Heart left ventricle (tissue), 16 donors: Measurements from ENCODE around the gene RFNG. TPM values are rescaled to one million over a fixed set of nuclear protein-coding genes. Genes with fewer than 3 reads are reported as not detected.

Source experiments
- ATAC-seq, 4 donors: fragments of 200-7000 bp; cut with Tn5 transposase; one replicate each; pipeline ENCODE4 v1.9.1; 2020 to 2022; ENCODE audit warnings: moderate library complexity in 4 of 4, mild to moderate bottlenecking in 3 of 4, moderate number of reproducible peaks in 1 of 4
- DNase-seq, 5 donors: peaks; one replicate each; pipeline ENCODE4 v3.0.0-alpha.2; 2020
- H3K27ac ChIP-seq, 12 donors: fragments of 200-600 bp; sonication (generic) in 4 of 12; one replicate each; pipeline versions ENCODE4 v1.5.0 to v1.8.0; 2016 to 2022; ENCODE audit warnings: mild to moderate bottlenecking in 2 of 12
- H3K27me3 ChIP-seq, 9 donors: fragments of 200-600 bp; sonication (generic) in 2 of 9; one replicate each; pipeline versions ENCODE4 v1.5.1 to v1.8.0; 2016 to 2022; ENCODE audit warnings: mild to moderate bottlenecking in 3 of 9
- H3K36me3 ChIP-seq, 9 donors: fragments of 200-600 bp; sonication (generic) in 2 of 9; one replicate each; pipeline versions ENCODE4 v1.5.0 to v1.8.0; 2018 to 2022; ENCODE audit warnings: mild to moderate bottlenecking in 2 of 9
- H3K4me1 ChIP-seq, 12 donors: fragments of 200-600 bp; sonication (generic) in 4 of 12; one replicate each; pipeline versions ENCODE4 v1.5.0 to v1.8.0; 2016 to 2022; ENCODE audit warnings: mild to moderate bottlenecking in 3 of 12
- H3K4me3 ChIP-seq, 12 donors: fragments of 200-600 bp; sonication (generic) in 4 of 12; one replicate each; pipeline versions ENCODE4 v1.5.0 to v1.8.0; 2017 to 2022; ENCODE audit warnings: mild to moderate bottlenecking in 9 of 12, moderate library complexity in 4 of 12
- H3K9me3 ChIP-seq, 12 donors: fragments of 200-600 bp; sonication (generic) in 4 of 12; one replicate each; pipeline versions ENCODE4 v1.5.0 to v1.8.0; 2016 to 2022; ENCODE audit warnings: mild to moderate bottlenecking in 1 of 12
- POLR2A ChIP-seq, 2 donors: fragments of 450-650 bp; IDR thresholded peaks; one replicate each; pipeline ENCODE4 v1.6.1; 2017; ENCODE audit warnings: antibody characterized with exemption in 2 of 2, mild to moderate bottlenecking in 2 of 2, moderate library complexity in 2 of 2
- WGBS, 4 donors: extraction: QIAGEN DNeasy Blood & Tissue Kit in 2 of 4; methylation state at CpG; one replicate each; pipeline versions ENCODE4 v1.1.5 to v1.1.7; 2013 to 2018; 5-methylcytosine and 5-hydroxymethylcytosine counted together
- intact Hi-C, 10 donors: fragments of 100-400 bp; cut with DNase I; formaldehyde crosslinking; loops; one replicate each; pipeline versions ENCODE4 v1.11.1 to v1.14.2; 2022
- polyA plus RNA-seq, 2 donors: library from polyadenylated mRNA; stranded (reverse); fragments of 200-250 nt; gene quantifications; one replicate each; pipeline ENCODE4 v1.2.3, GENCODE V29; 2013
- total RNA-seq, 9 donors: library from RNA; depleted of rRNA in 2 of 9; stranded (reverse); fragments of >200 nt in 2 of 9; fragmentation: NEBNext Ultra II Directional in 3 of 9; extraction: Animal tissue kit (Norgen Biotek cat#: 25700) in 3 of 9; gene quantifications; one replicate each; pipeline versions ENCODE4 v1.1.0 to v1.2.4, GENCODE V29; 2016 to 2023
- TF ChIP-seq, protein P1 (sequence below), 12 donors: fragments of 200-600 bp; sonication (generic) in 4 of 12; IDR thresholded peaks; one replicate each; pipeline versions ENCODE4 v1.5.0 to v1.8.0; 2018 to 2022; ENCODE audit warnings: antibody characterized with exemption in 12 of 12, mild to moderate bottlenecking in 5 of 12
- donor health status: ischemic (EF 13 %, LVEDD 7.1; RV severe dilation, severe dysfunction).
- donor health status: healthy with polysubstance abuse.
- donor health status: DM: no; HTN: yes; CAD: no.
- donor health status: DM: no; HTN: no; CAD: no.
- donor health status: ischemic (EF 25% LVEDD 6.9; RV normal size, moderate dysfunction).
- donor health status: ischemic (EF 25% LVEDD 5.7; RV mildly dilated, moderate dysfunction).
- donor health status: healthy.
- donor health status: DM: yes; HTN: yes; CAD: no.
- donor health status: ischemic (EF 35%, LVEDD 5.7; RV mildly dilated, moderate dysfunction).
- donor health status: nonischemic (EF 11% LVEDD 7.7; RV severe dilation, severe dysfunction).
- donor health status: DM: yes; HTN: yes; CAD: no.
- donor health status: PGD.
- donor health status: ischemic (EF 29% LVEDD 5.4; RV normal size, mild dysfunction).
- donor health status: nonischemic (EF 23%, LVEDD 6.1; RV moderate dilation, normal function).

RFNG gene
- total and polyA plus RNA-seq, 11 donors = 16.4 to 30.6 (median 21.2) TPM

DNA sequence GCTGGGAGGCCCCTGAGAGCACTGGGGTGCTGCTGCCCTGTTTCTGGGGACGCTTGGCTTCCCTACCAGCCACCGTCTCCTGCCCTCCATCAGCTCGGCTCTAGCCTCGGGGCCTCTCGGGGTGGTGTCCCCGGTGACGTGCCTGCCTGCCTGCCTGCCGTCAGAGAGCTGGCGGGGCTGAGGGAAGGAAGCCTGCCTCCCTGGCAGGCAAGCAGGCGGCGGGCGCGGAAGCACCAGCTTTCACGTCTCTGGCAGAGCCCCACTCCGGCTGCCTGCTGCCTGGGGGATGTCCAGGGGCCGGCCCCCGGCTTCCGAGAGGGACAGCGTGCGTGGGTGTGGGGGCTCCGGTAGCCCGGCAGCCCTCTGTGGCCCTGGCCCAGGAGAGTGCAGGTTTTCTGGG is 38.3 kb downstream of the RFNG start:
- Histone ChIP-seq H3K9me3 (no peaks in the 10 kb centered on the region), H3K27ac (peak overlapping the region; percentile 67 to 96 (median 90)), H3K27me3 (no peaks in the 10 kb centered on the region), H3K4me3 (no peak overlapping the region), H3K4me1 (peaks cover 0 to 38% (median 10%) of the 10 kb centered on the region in 12 donors), H3K36me3 (peaks cover 0 to 21% (median under 1%) of the 10 kb centered on the region in 9 donors)
- ATAC-seq (peak; percentile 22 to 78 (median 69)), DNase-seq (peak in 4 of 5 donors; percentile 42 to 81 (median 62))
- intact Hi-C loops = no loop called here
- WGBS, 4 donors = 46 to 61% (median 53%) methylated on average over 19 to 22 of the region's 22 CpGs
- TF ChIP-seq POLR2A (IDR thresholded peaks at IDR 0.05) = no peak
- TF ChIP-seq, protein P1, sequence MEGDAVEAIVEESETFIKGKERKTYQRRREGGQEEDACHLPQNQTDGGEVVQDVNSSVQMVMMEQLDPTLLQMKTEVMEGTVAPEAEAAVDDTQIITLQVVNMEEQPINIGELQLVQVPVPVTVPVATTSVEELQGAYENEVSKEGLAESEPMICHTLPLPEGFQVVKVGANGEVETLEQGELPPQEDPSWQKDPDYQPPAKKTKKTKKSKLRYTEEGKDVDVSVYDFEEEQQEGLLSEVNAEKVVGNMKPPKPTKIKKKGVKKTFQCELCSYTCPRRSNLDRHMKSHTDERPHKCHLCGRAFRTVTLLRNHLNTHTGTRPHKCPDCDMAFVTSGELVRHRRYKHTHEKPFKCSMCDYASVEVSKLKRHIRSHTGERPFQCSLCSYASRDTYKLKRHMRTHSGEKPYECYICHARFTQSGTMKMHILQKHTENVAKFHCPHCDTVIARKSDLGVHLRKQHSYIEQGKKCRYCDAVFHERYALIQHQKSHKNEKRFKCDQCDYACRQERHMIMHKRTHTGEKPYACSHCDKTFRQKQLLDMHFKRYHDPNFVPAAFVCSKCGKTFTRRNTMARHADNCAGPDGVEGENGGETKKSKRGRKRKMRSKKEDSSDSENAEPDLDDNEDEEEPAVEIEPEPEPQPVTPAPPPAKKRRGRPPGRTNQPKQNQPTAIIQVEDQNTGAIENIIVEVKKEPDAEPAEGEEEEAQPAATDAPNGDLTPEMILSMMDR (IDR thresholded peaks at IDR 0.05) = no peak

DNA sequence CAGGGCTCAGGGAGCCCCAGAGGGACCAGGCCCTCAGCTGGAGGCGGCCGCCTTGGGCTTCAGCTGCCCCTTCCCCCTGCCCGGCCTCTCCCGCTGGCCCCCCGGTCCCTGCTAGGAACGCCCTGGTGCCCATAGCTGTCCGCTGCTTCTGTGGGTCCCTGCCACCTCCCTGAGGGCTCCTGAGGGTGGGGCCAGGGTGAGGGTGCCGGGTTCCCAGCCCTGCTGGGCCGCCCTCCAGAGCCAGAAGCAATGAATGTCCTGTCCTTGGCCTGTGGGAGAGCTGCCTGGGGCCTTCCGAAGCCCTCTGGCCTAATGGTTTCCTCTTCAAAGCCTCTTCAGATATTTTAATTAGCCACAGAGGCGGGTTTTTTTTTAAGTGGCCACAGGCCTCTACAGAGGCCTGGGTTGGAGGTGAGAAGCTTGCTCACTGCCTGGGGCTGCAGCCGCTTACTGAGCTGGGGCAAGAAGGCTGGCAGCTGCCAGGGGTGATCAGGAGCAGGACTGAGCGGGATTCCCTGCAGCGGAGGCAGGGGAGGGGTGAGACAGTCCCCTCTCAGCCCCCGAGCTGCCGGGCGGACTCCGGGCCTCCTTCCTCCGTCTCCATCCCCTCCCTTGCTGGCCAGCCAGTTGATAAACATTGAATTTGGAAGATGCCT is 38.8 kb downstream of the RFNG start:
- intact Hi-C loops = no loop called here
- 67 to 82% (median 73%) methylated on average over 17 to 19 of the region's 19 CpGs for WGBS, 4 donors
- H3K36me3 ChIP-seq = peaks cover 0 to 16% (median 0%) of the 10 kb centered on the region in 9 donors
- ATAC-seq (peak; percentile 38 to 60 (median 41)), DNase-seq (peak in 2 of 5 donors; percentile 56 to 68)
- H3K27ac ChIP-seq = peak overlapping the region; percentile 67 to 96 (median 90)
- no peak overlapping the region for H3K4me3 ChIP-seq
- H3K27me3 ChIP-seq = no peaks in the 10 kb centered on the region
- H3K9me3 ChIP-seq = no peaks in the 10 kb centered on the region
- peaks cover 0 to 43% (median 10%) of the 10 kb centered on the region in 12 donors for H3K4me1 ChIP-seq
- no peak for TF ChIP-seq POLR2A (IDR thresholded peaks at IDR 0.05)
- TF ChIP-seq, protein P1 (IDR thresholded peaks at IDR 0.05) = no peak

- H3K4me3 ChIP-seq = no peak overlapping the region
- H3K27me3 ChIP-seq = no peaks in the 10 kb centered on the region
- TF ChIP-seq, protein P1 (IDR thresholded peaks at IDR 0.05) = no peak
- no peak for TF ChIP-seq POLR2A (IDR thresholded peaks at IDR 0.05)
- whole genome bisulfite sequencing, 4 donors = 75 to 82% (median 78%) methylated on average over 16 to 20 of the region's 20 CpGs
- peak overlapping the region; percentile 67 to 96 (median 90) for H3K27ac ChIP-seq
- H3K4me1 ChIP-seq = peaks cover 0 to 48% (median 12%) of the 10 kb centered on the region in 12 donors
- ATAC-seq (no peak), DNase-seq (no peak)
- intact Hi-C loops = no loop called here
- peaks cover 0 to 11% (median 0%) of the 10 kb centered on the region in 9 donors for H3K36me3 ChIP-seq
- H3K9me3 ChIP-seq = no peaks in the 10 kb centered on the region
Measured at GRCh38 chr17:82012261-82012639, 39.4 kb downstream of the RFNG start.

GRCh38 chr17:82011617-82012187 is 39.9 kb downstream of the RFNG start:
- no peak for DNase-seq
- TF ChIP-seq, protein P1 (IDR thresholded peaks at IDR 0.05) = no peak
- no peak for TF ChIP-seq POLR2A (IDR thresholded peaks at IDR 0.05)
- WGBS, 4 donors = 93 to 98% (median 95%) methylated on average over 16 to 19 of the region's 19 CpGs
- H3K27ac ChIP-seq = peak overlapping the region in 6 of 12 donors; percentile 88 to 96 (median 90)
- intact Hi-C loops = no loop called here
- peaks cover 0 to 9% (median 0%) of the 10 kb centered on the region in 9 donors for H3K36me3 ChIP-seq
- H3K9me3 ChIP-seq = no peaks in the 10 kb centered on the region
- peaks cover 0 to 54% (median 14%) of the 10 kb centered on the region in 12 donors for H3K4me1 ChIP-seq
- no peak overlapping the region for H3K4me3 ChIP-seq
- H3K27me3 ChIP-seq = no peaks in the 10 kb centered on the region
- no peak for ATAC-seq
